Natural killer cell (primary cell): ENCODE results near the gene BCL7A. TPM values are rescaled to one million over a fixed set of nuclear protein-coding genes. Genes with fewer than 3 reads are reported as not detected.
A peak's percentile ranks its signal among the peaks of the same experiment; 100 is the strongest.

Source experiments
- ATAC-seq, 3 donors: fragments of 150-1000 bp in 2 of 3; fragments of 200-7000 bp in 1 of 3; cut with Tn5 transposase; 1 replicate in 1 of 3; 2 replicates in 2 of 3; pipeline ENCODE4 v1.10.0; 2021; ENCODE audit warnings: mild to moderate bottlenecking in 2 of 3, moderate library complexity in 2 of 3
- DNase-seq, 2 donors: peaks; one replicate each; pipeline versions ENCODE4 v3.0.0 to v3.0.0-alpha.2; 2013 to 2021; ENCODE audit warnings: mixed read lengths in 1 of 2
- H3K27ac ChIP-seq: one replicate; pipeline ENCODE4 v1.5.1; 2013; ENCODE audit warnings: mild to moderate bottlenecking, low read length
- H3K27me3 ChIP-seq: one replicate; pipeline ENCODE4 v1.6.1; 2013; ENCODE audit warnings: low read length; ENCODE audit not compliant: control insufficient read depth, insufficient read depth
- H3K36me3 ChIP-seq: one replicate; pipeline ENCODE4 v1.6.1; 2013; ENCODE audit warnings: low read length; ENCODE audit not compliant: control insufficient read depth, insufficient read depth
- H3K4me1 ChIP-seq: one replicate; pipeline ENCODE4 v1.6.1; 2013; ENCODE audit warnings: low read length; ENCODE audit not compliant: control insufficient read depth, insufficient read depth
- H3K4me3 ChIP-seq: one replicate; pipeline ENCODE4 v1.5.1; 2013; ENCODE audit warnings: low read length
- H3K9me3 ChIP-seq: one replicate; pipeline ENCODE4 v1.6.1; 2013; ENCODE audit warnings: low read length; ENCODE audit not compliant: control insufficient read depth, insufficient read depth
- H3K27ac Mint-ChIP-seq, 2 donors: one replicate each; pipeline ENCODE4 v1.8.0; 2022; ENCODE audit warnings: mild to moderate bottlenecking in 2 of 2, mixed read lengths in 2 of 2, moderate library complexity in 1 of 2
- H3K27me3 Mint-ChIP-seq, 2 donors: one replicate each; pipeline ENCODE4 v1.8.0; 2022; ENCODE audit warnings: low read depth in 2 of 2, mixed read lengths in 2 of 2
- H3K36me3 Mint-ChIP-seq: one replicate; pipeline ENCODE4 v1.8.0; 2022; ENCODE audit warnings: mixed read lengths
- H3K4me1 Mint-ChIP-seq, 2 donors: one replicate each; pipeline ENCODE4 v1.8.0; 2022; ENCODE audit warnings: mixed read lengths in 2 of 2
- H3K4me3 Mint-ChIP-seq: one replicate; pipeline ENCODE4 v1.8.0; 2022; ENCODE audit warnings: mild to moderate bottlenecking, moderate library complexity, mixed read lengths
- H3K9me3 Mint-ChIP-seq, 2 donors: one replicate each; pipeline ENCODE4 v1.8.0; 2022; ENCODE audit warnings: mixed read lengths in 2 of 2
- CTCF ChIP-seq: fragments of 200-600 bp; IDR thresholded peaks from one replicate; pipeline ENCODE4 v1.8.0; 2022; ENCODE audit warnings: antibody characterized with exemption
- WGBS: methylation state at CpG from one replicate; pipeline ENCODE4 v1.1.7; 2013; ENCODE audit warnings: missing lambda C conversion rate; ENCODE audit not compliant: insufficient coverage; 5-methylcytosine and 5-hydroxymethylcytosine counted together
- intact Hi-C: fragments of 100-400 bp; cut with micrococcal nuclease; formaldehyde crosslinking; loops from one replicate; pipeline ENCODE4 v1.14.2; 2022
- total RNA-seq, 4 donors: library from RNA; stranded (reverse); fragments of 120-200 nt in 1 of 4; gene quantifications; one replicate each; pipeline versions ENCODE4 v1.2.3 to v1.2.4, GENCODE V29; 2013 to 2022

BCL7A gene
- total RNA-seq, 3 donors from 2014 or later (not counting 1 experiment from before 2014, with no cell fraction given), result 0.85 to 1.1 (median 0.96) TPM

DNA sequence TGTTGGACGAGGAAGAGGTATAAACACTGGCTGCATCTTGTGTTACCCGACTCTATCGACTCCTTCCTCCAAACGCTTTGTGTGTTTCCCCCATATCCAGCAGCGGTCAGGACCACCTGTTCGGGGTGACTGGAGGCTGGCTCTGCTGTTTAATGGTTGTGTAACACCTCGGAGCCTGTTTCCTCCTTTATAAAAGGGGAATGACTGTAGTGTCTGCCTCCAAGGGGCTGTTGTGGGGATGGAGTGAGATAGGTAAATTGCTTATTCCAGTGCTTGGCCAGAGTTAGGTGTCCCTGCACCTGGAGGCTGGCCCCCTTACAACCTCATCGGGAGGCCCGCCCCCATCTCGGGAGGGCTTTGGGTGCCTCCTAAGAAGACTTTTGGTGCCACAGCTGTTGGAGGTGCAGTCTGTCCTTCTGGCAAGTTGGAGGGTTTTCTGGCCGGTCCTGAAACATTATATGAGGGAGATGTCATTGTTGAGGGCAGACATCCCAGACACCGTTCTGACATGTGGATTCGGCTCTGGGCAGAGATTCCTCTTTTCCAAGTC lies 57.9 kb downstream of the BCL7A start:
- H3K36me3 ChIP-seq, result no peaks in the 10 kb centered on the region
- Mint-ChIP-seq H3K4me3 (peak overlapping the region; percentile 72), H3K27me3 (peaks cover 0 to 2% of the 10 kb centered on the region in 2 donors), H3K27ac (peak overlapping the region; percentile 79 to 86), H3K4me1 (peaks cover 50 to 54% of the 10 kb centered on the region in 2 donors), H3K9me3 (no peaks in the 10 kb centered on the region), H3K36me3 (no peaks in the 10 kb centered on the region)
- under 1% methylated on average over 11 of the region's 13 CpGs for WGBS
- H3K9me3 ChIP-seq, result no peaks in the 10 kb centered on the region
- intact Hi-C loops, result loop anchor here (2.0 kb wide), 1 partner anchor 25 kb away; no protein-coding TSS in a partner anchor
- peaks cover 55% of the 10 kb centered on the region for H3K4me1 ChIP-seq
- ATAC-seq (no peak), DNase-seq (peak; percentile 26 to 49)
- TF ChIP-seq CTCF, result no peak
- H3K27ac ChIP-seq, result peak overlapping the region; percentile 24
- peak overlapping the region; percentile 83 for H3K4me3 ChIP-seq
- H3K27me3 ChIP-seq, result no peaks in the 10 kb centered on the region

DNA sequence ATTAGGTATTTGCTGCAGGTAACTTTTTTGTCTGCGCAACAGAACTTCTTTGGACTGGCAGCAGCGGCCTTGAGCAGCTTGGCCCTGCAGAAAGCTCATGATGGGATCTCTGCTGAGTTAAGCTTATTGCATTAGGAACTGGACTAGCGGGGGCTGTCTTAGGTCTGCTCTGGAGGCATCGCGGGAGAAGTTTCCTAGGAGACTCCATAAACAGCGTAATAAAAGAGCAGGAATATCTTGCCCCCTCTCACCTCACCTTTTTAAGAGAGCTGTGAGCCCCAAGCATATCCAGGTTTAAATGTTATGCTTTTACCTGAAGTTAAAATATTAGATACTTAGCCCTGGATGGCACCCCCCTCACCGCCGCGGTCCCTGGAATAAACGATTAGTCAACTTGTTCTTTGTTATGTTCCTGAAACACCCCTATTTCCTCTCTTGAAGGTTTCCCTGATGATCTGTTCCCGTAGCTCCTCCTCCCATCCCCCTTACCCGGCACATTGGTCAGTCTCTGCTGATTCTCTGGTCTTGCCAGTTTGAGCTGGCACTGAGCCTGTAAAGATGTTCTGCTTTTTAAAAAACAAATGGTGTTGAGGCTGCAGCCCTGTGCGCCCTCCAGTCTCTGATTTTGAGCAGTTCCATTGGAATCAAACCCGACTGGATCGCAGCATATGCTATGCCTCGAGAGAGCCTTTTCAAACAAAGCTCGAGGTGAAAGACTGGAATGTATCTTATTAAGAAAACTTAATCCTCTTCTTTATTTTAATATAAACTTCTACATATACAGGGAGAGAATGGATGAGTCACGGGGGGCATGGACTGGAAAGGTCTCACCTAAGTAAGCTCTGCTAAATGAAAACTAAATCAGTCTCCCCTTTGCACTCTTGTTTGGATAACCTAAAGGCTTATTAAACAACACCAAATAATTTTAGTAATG lies 58.7 kb downstream of the BCL7A start:
- Mint-ChIP-seq H3K4me3 (peak overlapping the region; percentile 72), H3K36me3 (no peaks in the 10 kb centered on the region), H3K27me3 (peaks cover 0 to 1% of the 10 kb centered on the region in 2 donors), H3K4me1 (peaks cover 54 to 59% of the 10 kb centered on the region in 2 donors), H3K9me3 (no peaks in the 10 kb centered on the region), H3K27ac (peak overlapping the region; percentile 79 to 86)
- Histone ChIP-seq H3K9me3 (no peaks in the 10 kb centered on the region), H3K27me3 (no peaks in the 10 kb centered on the region), H3K27ac (peak overlapping the region; percentile 24), H3K36me3 (no peaks in the 10 kb centered on the region), H3K4me1 (peaks cover 63% of the 10 kb centered on the region), H3K4me3 (peak overlapping the region; percentile 83)
- 19% methylated on average over 16 of the region's 18 CpGs for WGBS
- no peak for TF ChIP-seq CTCF
- DNase-seq (no peak), ATAC-seq (no peak)
- intact Hi-C loops, result loop anchor here (2.0 kb wide), 1 partner anchor 24 kb away; no protein-coding TSS in a partner anchor

GRCh38 chr12:122081083-122081696 lies 59.5 kb downstream of the BCL7A start:
- ATAC-seq, result no peak
- Mint-ChIP-seq H3K27ac (peak overlapping the region; percentile 79 to 86), H3K36me3 (no peaks in the 10 kb centered on the region), H3K27me3 (no peaks in the 10 kb centered on the region), H3K9me3 (no peaks in the 10 kb centered on the region), H3K4me3 (peak overlapping the region; percentile 72), H3K4me1 (peaks cover 61 to 67% of the 10 kb centered on the region in 2 donors)
- DNase-seq, result no peak
- H3K27ac ChIP-seq, result peak overlapping the region; percentile 77
- intact Hi-C loops, result loop anchor here (2.0 kb wide), 1 partner anchor 24 kb away; no protein-coding TSS in a partner anchor
- 50% methylated on average over 8 of the region's 9 CpGs for WGBS
- H3K27me3 ChIP-seq, result no peaks in the 10 kb centered on the region
- peaks cover 2% of the 10 kb centered on the region for H3K36me3 ChIP-seq
- H3K9me3 ChIP-seq, result no peaks in the 10 kb centered on the region
- no peak for TF ChIP-seq CTCF
- peak overlapping the region; percentile 83 for H3K4me3 ChIP-seq
- H3K4me1 ChIP-seq, result peaks cover 70% of the 10 kb centered on the region
